Measurements from ENCODE around the gene GGCT. TPM values are rescaled to one million over a fixed set of nuclear protein-coding genes. Genes with fewer than 3 reads are reported as not detected.

Gene GGCT
- total and polyA plus RNA-seq, 8 donors: 2.9 to 56.5 (median 25.7) TPM; not detected in 1

DNA sequence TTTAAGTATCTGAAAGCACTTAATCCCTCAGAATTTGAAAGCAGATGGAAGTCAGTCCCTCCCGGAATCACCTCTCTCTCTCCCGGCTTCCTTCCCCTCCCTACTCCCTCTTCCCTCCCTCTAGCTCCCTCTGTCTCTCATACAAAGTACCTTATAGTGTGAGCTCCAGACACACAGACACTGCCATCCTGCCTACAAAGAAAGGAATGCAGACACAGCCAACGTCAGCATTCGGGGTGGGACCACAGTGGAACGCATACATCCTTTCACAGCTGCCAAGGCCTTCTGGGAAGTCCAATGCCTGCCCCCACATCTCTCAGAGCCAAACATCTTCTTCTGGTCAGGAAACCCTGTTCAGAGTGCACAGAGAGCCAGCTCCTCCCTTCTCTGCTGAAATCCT, 35.3 kb downstream of the GGCT start:
- Histone ChIP-seq H3K27ac (peak overlapping the region in 4 of 5 donors; percentile 75 to 91 (median 84)), H3K4me3 (no peak overlapping the region), H3K36me3 (no peaks in the 10 kb centered on the region), H3K4me1 (peaks cover 36 to 100% (median 72%) of the 10 kb centered on the region in 4 donors), H3K9me3 (no peaks in the 10 kb centered on the region), H3K27me3 (no peaks in the 10 kb centered on the region)
- peak; percentile 56 to 92 (median 83) for TF ChIP-seq POLR2AphosphoS5 (IDR thresholded peaks at IDR 0.05)
- peak; percentile 93 for TF ChIP-seq EP300 (IDR thresholded peaks at IDR 0.05)
- no peak for TF ChIP-seq POLR2A (IDR thresholded peaks at IDR 0.05)
- TF ChIP-seq CTCF (IDR thresholded peaks at IDR 0.05): peak in 1 of 7 experiments; percentile 9
- WGBS, 5 donors: 19 to 51% (median 38%) methylated on average over 5 of the region's 5 CpGs
- intact Hi-C loops (cut with DNase I; ENCODE audit: low total_unique reads): no loop called here
- DNase-seq: peak in 1 of 2 donors; percentile 91

DNA sequence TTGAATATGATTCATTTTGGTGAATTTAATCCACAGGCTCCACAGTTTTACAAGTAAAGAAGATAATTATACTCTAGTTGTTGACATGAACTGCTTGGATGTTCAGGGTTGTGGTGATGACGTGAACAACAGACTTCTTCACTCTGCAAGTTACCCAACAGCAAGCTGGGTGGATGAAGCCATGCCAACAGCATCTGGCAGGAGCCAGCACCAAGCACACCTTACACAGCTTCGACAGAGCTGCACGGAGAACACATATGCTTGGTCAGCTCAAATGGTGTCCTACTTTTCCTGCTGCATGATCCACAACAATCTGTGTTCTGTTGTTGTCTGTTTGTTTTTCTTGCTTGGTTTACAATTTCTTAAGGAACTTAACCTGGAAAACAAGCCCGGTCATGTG, 35.8 kb downstream of the GGCT start:
- intact Hi-C loops (cut with DNase I; ENCODE audit: low total_unique reads): no loop called here
- H3K4me1 ChIP-seq: peaks cover 36 to 100% (median 72%) of the 10 kb centered on the region in 4 donors
- 60 to 80% (median 76%) methylated on average over 4 of the region's 4 CpGs for WGBS, 5 donors
- H3K27ac ChIP-seq: peak overlapping the region in 4 of 5 donors; percentile 75 to 91 (median 84)
- no peaks in the 10 kb centered on the region for H3K27me3 ChIP-seq
- no peaks in the 10 kb centered on the region for H3K9me3 ChIP-seq
- DNase-seq: no peak
- H3K4me3 ChIP-seq: no peak overlapping the region
- no peaks in the 10 kb centered on the region for H3K36me3 ChIP-seq
- TF ChIP-seq POLR2AphosphoS5 (IDR thresholded peaks at IDR 0.05) (peak in 2 of 3 donors; percentile 25 to 37), POLR2A (IDR thresholded peaks at IDR 0.05) (no peak), EP300 (IDR thresholded peaks at IDR 0.05) (peak; percentile 19), CTCF (IDR thresholded peaks at IDR 0.05) (no peak)

GRCh38 chr7:30468041-30468440, 36.6 kb downstream of the GGCT start:
- intact Hi-C loops (cut with DNase I; ENCODE audit: low total_unique reads): no loop called here
- H3K4me3 ChIP-seq: no peak overlapping the region
- H3K27ac ChIP-seq: peak overlapping the region in 4 of 5 donors; percentile 75 to 91 (median 84)
- TF ChIP-seq POLR2AphosphoS5 (IDR thresholded peaks at IDR 0.05): no peak
- TF ChIP-seq CTCF (IDR thresholded peaks at IDR 0.05): no peak
- no peak for TF ChIP-seq POLR2A (IDR thresholded peaks at IDR 0.05)
- no peak for TF ChIP-seq EP300 (IDR thresholded peaks at IDR 0.05)
- H3K4me1 ChIP-seq: peaks cover 36 to 100% (median 67%) of the 10 kb centered on the region in 4 donors
- H3K9me3 ChIP-seq: no peaks in the 10 kb centered on the region
- H3K36me3 ChIP-seq: no peaks in the 10 kb centered on the region
- no peak for DNase-seq
- WGBS, 5 donors: 62 to 75% (median 67%) methylated on average over 2 of the region's 2 CpGs
- no peaks in the 10 kb centered on the region for H3K27me3 ChIP-seq

DNA sequence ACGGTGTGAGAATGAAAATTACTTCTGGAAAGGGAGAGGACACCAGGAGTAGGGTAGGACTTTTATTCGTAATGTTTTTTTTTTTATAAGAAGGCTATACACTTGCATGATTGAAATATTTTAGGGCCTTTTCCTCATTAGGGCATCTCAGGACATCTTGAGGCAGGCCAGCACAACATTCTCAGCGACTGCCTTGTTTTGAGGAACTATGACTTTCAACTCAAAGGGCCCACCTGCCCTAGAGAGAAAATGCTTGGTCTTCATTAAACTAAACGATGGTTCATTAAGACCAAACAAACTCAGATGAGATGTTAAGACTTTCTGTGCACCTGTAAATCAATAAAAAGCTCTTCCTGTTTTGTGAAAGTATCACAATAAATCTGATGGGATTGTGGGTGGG, 37.4 kb downstream of the GGCT start:
- intact Hi-C loops (cut with DNase I; ENCODE audit: low total_unique reads): no loop called here
- H3K27me3 ChIP-seq: no peaks in the 10 kb centered on the region
- no peak for TF ChIP-seq CTCF (IDR thresholded peaks at IDR 0.05)
- TF ChIP-seq EP300 (IDR thresholded peaks at IDR 0.05): no peak
- TF ChIP-seq POLR2A (IDR thresholded peaks at IDR 0.05): no peak
- TF ChIP-seq POLR2AphosphoS5 (IDR thresholded peaks at IDR 0.05): no peak
- H3K4me3 ChIP-seq: no peak overlapping the region
- H3K4me1 ChIP-seq: peaks cover 36 to 98% (median 61%) of the 10 kb centered on the region in 4 donors
- DNase-seq: no peak
- no peaks in the 10 kb centered on the region for H3K9me3 ChIP-seq
- WGBS, 5 donors: 77 to 92% (median 89%) methylated on average over 4 of the region's 4 CpGs
- no peaks in the 10 kb centered on the region for H3K36me3 ChIP-seq
- H3K27ac ChIP-seq: peak overlapping the region in 4 of 5 donors; percentile 75 to 91 (median 84)

Data from stomach (tissue), 9 donors.